Endothelial cell of hepatic sinusoid (primary cell): ENCODE results near the gene AIF1.
"Not testable (repeated sequence)": the region's sequence is repeated elsewhere in the genome, so short reads cannot be mapped to it uniquely, and the experiment has no call there.

Source experiments
- in situ Hi-C: cut with HindIII; loops from 2 replicates; pipeline ENCODE4 v1.10.0; 2017; ENCODE audit warnings: low sequenced_read_pairs

AIF1 gene

GRCh38 chr6:31580438-31580740 lies 34.6 kb upstream of the AIF1 start:
- in situ Hi-C loops = loop anchor here (5.0 kb wide), 2 partner anchors 37 to 38 kb away; partner anchors contain the start of genes AIF1 and DDX39B

- in situ Hi-C loops = loop anchor here (5.0 kb wide), 2 partner anchors 36 to 39 kb away; partner anchors contain the start of genes AIF1 and DDX39B
Observed at GRCh38 chr6:31580807-31581433, 34.1 kb upstream of the AIF1 start.

- in situ Hi-C loops = loop anchor here (5.0 kb wide), 2 partner anchors 36 to 39 kb away; partner anchors contain the start of genes AIF1 and DDX39B
Observed at GRCh38 chr6:31581434-31582229, 33.4 kb upstream of the AIF1 start.

GRCh38 chr6:31582230-31582643 lies 32.8 kb upstream of the AIF1 start, which contains the start of gene LTB:
Gene LTB (minus strand): TSS chr6:31582424. CDS start chr6:31582417, 7 bp downstream.
- in situ Hi-C loops = loop anchor here (5.0 kb wide), 2 partner anchors 35 to 40 kb away; partner anchors contain the start of genes AIF1 and DDX39B

GRCh38 chr6:31585491-31585890 lies 29.5 kb upstream of the AIF1 start:
- in situ Hi-C loops = no loop called here

DNA sequence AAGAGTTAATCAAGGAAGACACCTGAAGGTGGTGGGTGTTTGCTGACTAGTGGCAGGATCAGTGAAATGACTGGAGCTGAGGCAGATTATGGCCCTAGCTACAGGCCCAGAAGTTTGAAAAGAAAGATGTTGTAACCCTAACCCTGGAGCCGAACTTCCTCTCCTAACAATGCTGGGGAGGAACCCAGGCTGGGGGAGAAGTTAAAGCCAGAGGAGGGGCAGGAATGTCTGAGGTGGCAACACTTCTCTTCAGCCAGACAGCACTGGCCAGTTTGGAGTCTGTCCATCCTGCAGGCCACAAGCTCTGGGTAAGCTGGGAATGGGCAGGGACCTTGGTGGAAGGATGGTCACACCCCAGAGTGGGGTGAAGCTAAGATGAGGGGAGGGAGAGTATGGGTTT lies 29.0 kb upstream of the AIF1 start, which contains the start of gene LST1:
Gene LST1, plus strand, starts transcription at position 270 of the 400 bp plus-strand sequence. CDS start 1,023 bp downstream, outside the sequence.
- in situ Hi-C loops = no loop called here

DNA sequence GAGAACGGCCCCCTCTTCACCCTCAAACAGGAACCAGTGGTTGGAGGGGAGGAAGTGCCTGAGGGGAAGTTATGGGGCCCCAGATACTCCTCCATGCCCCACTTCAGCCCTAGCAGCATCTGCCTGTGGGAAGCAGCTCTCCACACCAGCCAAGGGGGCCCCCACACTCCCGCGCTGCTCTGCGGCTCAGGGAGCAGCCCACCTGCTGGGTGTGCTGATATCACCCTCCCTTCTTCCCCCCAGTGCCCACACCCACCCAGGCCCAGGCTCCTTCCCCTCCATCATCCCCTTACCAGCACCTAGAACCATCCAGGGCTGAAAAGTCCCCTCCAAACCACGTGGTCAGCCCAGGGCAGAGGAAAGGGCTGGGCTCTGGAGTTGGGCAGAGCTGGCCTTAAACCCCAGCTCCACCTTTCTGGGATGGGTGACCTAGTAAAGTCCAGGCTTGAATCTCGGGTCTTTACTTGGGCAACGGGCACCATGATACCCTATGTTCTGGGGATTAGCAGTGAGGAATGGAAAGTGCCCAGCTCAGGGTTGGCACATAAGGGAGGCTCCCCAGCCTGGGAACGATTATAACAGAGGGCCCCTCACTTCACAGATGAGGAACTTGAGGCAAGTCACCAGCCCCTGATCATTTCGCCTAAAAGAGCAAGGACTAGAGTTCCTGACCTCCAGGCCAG lies 28.3 kb upstream of the AIF1 start:
- in situ Hi-C loops = no loop called here

- in situ Hi-C loops = no loop called here
Observed at GRCh38 chr6:31587791-31588777, 26.9 kb upstream of the AIF1 start.

DNA sequence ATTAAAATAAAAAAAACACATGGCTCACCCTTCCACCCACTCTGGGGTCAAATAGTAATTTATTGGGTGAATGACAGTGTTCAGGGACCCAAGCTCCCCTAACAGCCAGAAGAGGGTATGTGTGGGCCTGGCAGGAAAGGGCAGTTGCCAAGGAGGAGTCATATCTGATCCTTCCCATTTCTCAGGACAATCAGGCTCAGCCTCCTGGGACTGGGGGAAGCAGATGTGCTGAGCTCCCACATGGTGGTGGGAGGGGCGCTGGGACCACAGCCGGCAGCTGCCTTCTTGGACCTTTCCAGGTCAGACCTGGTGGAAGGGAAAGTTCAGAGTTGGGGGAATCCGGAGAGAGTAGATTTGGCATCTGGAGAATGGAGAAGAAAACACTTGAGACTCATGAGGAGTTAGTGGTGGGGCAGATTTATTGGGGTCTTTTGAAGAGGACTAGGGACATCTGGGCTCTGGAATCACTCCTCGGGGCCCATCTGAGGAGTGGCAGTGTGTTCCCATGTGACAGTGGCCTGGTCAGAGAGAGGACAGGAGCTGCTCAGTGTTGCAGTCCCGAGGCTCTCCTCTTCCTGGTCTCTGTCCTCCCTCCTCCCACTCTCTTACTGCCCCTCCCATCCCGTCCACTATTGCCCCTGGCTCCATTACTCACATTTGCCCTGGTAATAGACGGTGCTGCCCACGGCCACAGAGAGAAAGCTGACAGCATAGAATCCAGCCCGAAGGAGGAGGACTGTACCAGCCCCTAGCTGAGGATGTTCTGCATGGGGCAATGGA lies 26.0 kb upstream of the AIF1 start:
- in situ Hi-C loops = no loop called here

DNA sequence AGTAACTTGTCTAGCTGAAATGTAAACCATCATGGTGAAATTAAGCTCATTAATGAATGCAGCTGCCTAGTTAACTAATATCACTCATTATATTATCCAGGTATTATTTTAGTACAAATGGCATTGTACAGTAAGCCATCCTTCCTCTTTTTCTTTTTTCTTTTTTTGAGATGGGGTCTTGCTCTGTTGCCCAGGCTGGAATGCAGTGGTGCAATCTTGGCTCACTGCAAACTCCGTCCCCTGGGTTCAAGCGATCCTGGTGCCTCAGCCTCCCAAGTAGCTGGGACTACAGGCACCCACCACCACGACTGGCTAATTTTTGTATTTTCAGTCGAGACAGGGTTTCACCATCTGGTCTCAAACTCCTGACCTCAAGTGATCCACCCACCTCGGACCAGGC lies 24.3 kb upstream of the AIF1 start:
- in situ Hi-C loops = not testable (repeated sequence)

- in situ Hi-C loops = no loop called here
Observed at GRCh38 chr6:31592396-31592771, 22.6 kb upstream of the AIF1 start.

- in situ Hi-C loops = no loop called here
Observed at GRCh38 chr6:31597006-31597405, 18.0 kb upstream of the AIF1 start.

GRCh38 chr6:31607317-31607716 lies 7.7 kb upstream of the AIF1 start:
- in situ Hi-C loops = no loop called here

DNA sequence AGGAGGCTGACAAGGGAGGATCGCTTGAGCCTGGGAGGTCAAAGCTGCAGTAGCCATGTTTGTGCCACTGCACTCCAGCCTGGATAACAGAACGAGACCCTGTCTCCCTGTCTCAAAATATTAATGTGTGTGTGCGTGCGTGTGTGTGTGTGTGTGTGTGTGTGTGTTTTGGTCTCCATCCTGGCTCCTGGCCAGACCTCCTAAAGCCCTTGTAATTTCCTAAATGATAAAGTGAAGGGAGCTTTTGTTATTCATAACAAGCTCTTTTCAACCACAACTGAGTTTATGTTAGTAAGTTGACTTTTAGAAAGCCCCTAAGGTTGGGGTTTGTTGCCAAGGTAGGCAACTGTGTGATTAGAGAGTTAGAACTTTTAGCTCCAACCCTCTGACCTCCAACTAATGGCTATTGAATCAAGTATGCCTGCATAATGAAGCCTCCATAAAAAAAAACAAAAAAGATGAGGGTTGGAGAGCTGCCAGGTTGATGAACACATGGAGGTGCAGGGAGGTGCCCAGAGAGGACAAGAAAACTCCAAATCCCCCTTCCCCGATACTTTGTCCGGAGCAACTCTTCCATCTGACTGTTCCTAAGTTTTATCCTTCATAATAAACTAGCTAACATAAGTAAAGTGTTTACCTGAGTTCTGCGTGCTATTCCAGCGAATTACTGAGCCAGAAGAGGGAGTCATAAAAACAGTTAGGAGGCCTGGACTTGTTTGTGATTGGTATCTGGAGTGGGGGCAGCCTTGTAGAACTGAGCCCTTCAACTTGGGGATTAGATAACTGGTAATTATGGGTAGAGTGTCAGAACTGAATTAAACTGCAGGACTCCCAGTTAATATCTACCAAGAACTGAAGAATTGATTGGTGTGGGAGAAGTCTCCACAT lies 5.3 kb upstream of the AIF1 start:
- in situ Hi-C loops = no loop called here

- in situ Hi-C loops = no loop called here
Observed at GRCh38 chr6:31610968-31611367, 4.1 kb upstream of the AIF1 start.

GRCh38 chr6:31614075-31614619 lies 887 bp upstream of the AIF1 start:
- in situ Hi-C loops = no loop called here

- in situ Hi-C loops = loop anchor here (5.0 kb wide), 2 partner anchors 33 to 73 kb away; partner anchors contain the start of genes DDX39B and LTB
Observed at GRCh38 chr6:31615748-31616147, 714 bp downstream of the AIF1 start.

GRCh38 chr6:31617010-31617409 lies 2.0 kb downstream of the AIF1 start:
- in situ Hi-C loops = loop anchor here (5.0 kb wide), 2 partner anchors 35 to 75 kb away; partner anchors contain the start of genes DDX39B and LTB
